GM23338 (cell line): ENCODE measurements around the gene CRYBG1. TPM values are rescaled to one million over a fixed set of nuclear protein-coding genes. Genes with fewer than 3 reads are reported as not detected.

Experiments used
- ATAC-seq: fragments of 200-7000 bp; cut with Tn5 transposase; 3 replicates; pipeline ENCODE4 v1.9.1; 2020
- DNase-seq: peaks from one replicate; pipeline ENCODE4 v3.0.0-alpha.2; 2015; ENCODE audit warnings: low spot score
- H2AFZ ChIP-seq: fragments of 200-600 bp; sonication (generic); 2 replicates; pipeline ENCODE4 v1.8.0; 2016; ENCODE audit warnings: antibody characterized with exemption, mild to moderate bottlenecking, moderate library complexity
- H3F3A ChIP-seq: fragments of 200-600 bp; sonication (generic); replicated peaks from 2 replicates; pipeline ENCODE4 v1.8.0; 2017; ENCODE audit warnings: antibody characterized with exemption, mixed run types, low read depth
- H3K27ac ChIP-seq: fragments of 200-600 bp; sonication (generic); 2 replicates; pipeline ENCODE4 v1.6.1; 2016; ENCODE audit warnings: low read depth
- H3K27me3 ChIP-seq: fragments of 200-600 bp; sonication (generic); 2 replicates; pipeline ENCODE4 v1.8.0; 2016; ENCODE audit warnings: mild to moderate bottlenecking, mixed run types, moderate library complexity; ENCODE audit not compliant: insufficient read depth
- H3K36me3 ChIP-seq: fragments of 200-600 bp; sonication (generic); 2 replicates; pipeline ENCODE4 v1.8.0; 2016; ENCODE audit warnings: mild to moderate bottlenecking; ENCODE audit not compliant: insufficient read depth
- H3K4me1 ChIP-seq: fragments of 200-600 bp; sonication (generic); 2 replicates; pipeline ENCODE4 v1.8.0; 2016; ENCODE audit warnings: mild to moderate bottlenecking, moderate library complexity; ENCODE audit not compliant: insufficient read depth
- H3K4me2 ChIP-seq: fragments of 200-600 bp; sonication (generic); 2 replicates; pipeline ENCODE4 v1.7.1; 2017; ENCODE audit warnings: mixed run types
- H3K4me3 ChIP-seq: fragments of 200-600 bp; sonication (generic); 2 replicates; pipeline ENCODE4 v1.6.1; 2016; ENCODE audit warnings: mixed run types
- H3K79me2 ChIP-seq: fragments of 200-600 bp; sonication (generic); replicated peaks from 2 replicates; pipeline ENCODE4 v1.8.0; 2017; ENCODE audit warnings: mild to moderate bottlenecking; ENCODE audit not compliant: insufficient read depth
- H3K9me2 ChIP-seq: fragments of 200-600 bp; sonication (generic); 2 replicates; pipeline ENCODE4 v1.8.0; 2017; ENCODE audit not compliant: insufficient read depth
- H4K20me1 ChIP-seq: fragments of 200-600 bp; sonication (generic); replicated peaks from 2 replicates; pipeline ENCODE4 v1.8.0; 2017; ENCODE audit warnings: mild to moderate bottlenecking; ENCODE audit not compliant: insufficient read depth
- H3K27ac Mint-ChIP-seq: 2 replicates; pipeline ENCODE4 v1.8.0; 2020; ENCODE audit warnings: inconsistent platforms, mild to moderate bottlenecking, moderate library complexity, mixed read lengths
- H3K27me3 Mint-ChIP-seq: 3 replicates; pipeline ENCODE4 v1.8.0; 2022; ENCODE audit warnings: low read depth, mild to moderate bottlenecking, moderate library complexity, mixed read lengths, inconsistent platforms; ENCODE audit not compliant: insufficient read depth, poor library complexity
- H3K36me3 Mint-ChIP-seq: 3 replicates; pipeline ENCODE4 v1.8.0; 2021; ENCODE audit warnings: low read depth, mild to moderate bottlenecking, inconsistent platforms, moderate library complexity, mixed read lengths
- H3K4me1 Mint-ChIP-seq: 3 replicates; pipeline ENCODE4 v1.8.0; 2020; ENCODE audit warnings: mild to moderate bottlenecking, inconsistent platforms, mixed read lengths
- H3K4me3 Mint-ChIP-seq: 3 replicates; pipeline ENCODE4 v1.8.0; 2021; ENCODE audit warnings: moderate library complexity, mild to moderate bottlenecking, inconsistent platforms, mixed read lengths
- H3K9me3 Mint-ChIP-seq: 3 replicates; pipeline ENCODE4 v1.8.0; 2020; ENCODE audit warnings: moderate library complexity, mild to moderate bottlenecking, inconsistent platforms, mixed read lengths
- CREB1 ChIP-seq: fragments of 250-450 bp; sonication (Bioruptor Pico); IDR thresholded peaks from 2 replicates; pipeline ENCODE4 v1.5.0; 2020; ENCODE audit warnings: low read depth, mild to moderate bottlenecking, moderate library complexity
- CTCF ChIP-seq, 2 experiments: fragments of 200-600 bp in 1 of 2; sonication (generic) in 1 of 2; conservative IDR thresholded peaks; 2 replicates each; pipeline versions ENCODE4 v1.5.1 to v1.6.1; 2016 to 2017; ENCODE audit warnings: antibody characterized with exemption in 2 of 2, low read depth in 2 of 2, mild to moderate bottlenecking in 2 of 2, moderate library complexity in 1 of 2
- EZH2 ChIP-seq: fragments of 200-600 bp; sonication (generic); IDR thresholded peaks from one replicate; pipeline ENCODE4 v1.8.0; 2017; ENCODE audit warnings: antibody characterized with exemption, mild to moderate bottlenecking, low read depth; ENCODE audit not compliant: unreplicated experiment
- EZH2phosphoT487 ChIP-seq: fragments of 200-600 bp; sonication (generic); IDR thresholded peaks from one replicate; pipeline ENCODE4 v1.8.1; 2018; ENCODE audit warnings: antibody characterized with exemption; ENCODE audit not compliant: unreplicated experiment
- JUNB ChIP-seq: IDR thresholded peaks from one replicate; pipeline ENCODE4 v1.6.1; 2016; ENCODE audit warnings: antibody characterized with exemption; ENCODE audit not compliant: unreplicated experiment
- NANOG ChIP-seq: IDR thresholded peaks from 2 replicates; pipeline ENCODE4 v1.6.1; 2016; ENCODE audit warnings: antibody characterized with exemption, borderline replicate concordance
- REST ChIP-seq: IDR thresholded peaks from one replicate; pipeline ENCODE4 v1.6.1; 2018; ENCODE audit warnings: antibody characterized with exemption; ENCODE audit not compliant: unreplicated experiment
- STAT1 ChIP-seq: IDR thresholded peaks from one replicate; pipeline ENCODE4 v1.6.1; 2016; ENCODE audit warnings: antibody characterized with exemption; ENCODE audit not compliant: unreplicated experiment
- ZNF114 ChIP-seq: fragments of 250-450 bp; sonication (Bioruptor Pico); IDR thresholded peaks from 2 replicates; pipeline ENCODE4 v1.5.0; 2020; ENCODE audit warnings: mild to moderate bottlenecking, moderate library complexity
- ZNF331 ChIP-seq: fragments of 250-450 bp; sonication (Bioruptor Pico); IDR thresholded peaks from 2 replicates; pipeline ENCODE4 v1.5.0; 2020; ENCODE audit warnings: low read depth, mild to moderate bottlenecking, moderate library complexity
- ZNF462 ChIP-seq: fragments of 250-450 bp; sonication (Bioruptor Pico); IDR thresholded peaks from 2 replicates; pipeline ENCODE4 v1.5.0; 2020; ENCODE audit warnings: mild to moderate bottlenecking, moderate library complexity
- polyA plus RNA-seq: library from polyadenylated mRNA; unstranded; fragments of >200 nt; fragmentation: Nextera tagmentation; extraction: Ambion mirVana; gene quantifications from 2 replicates; pipeline ENCODE4 v1.2.1, GENCODE V29; 2016
- total RNA-seq: library from RNA; depleted of rRNA; stranded (reverse); fragments of >200 nt; shearing (Covaris generic); gene quantifications from 2 replicates; pipeline ENCODE4 v1.2.3, GENCODE V29; 2014

Gene CRYBG1
- total and polyA plus RNA-seq, 2 experiments from 2014 or later = 3.7 to 17.2 TPM

- H3K4me3 ChIP-seq = no peak overlapping the region
- H3K4me1 Mint-ChIP-seq = no peaks in the 10 kb centered on the region
- ATAC-seq (no peak), DNase-seq (no peak)
- peaks cover 4% of the 10 kb centered on the region for H3K27me3 Mint-ChIP-seq
- no peak overlapping the region for H3K4me2 ChIP-seq
- no peak overlapping the region for H2AFZ ChIP-seq
- H3K4me3 Mint-ChIP-seq = no peak overlapping the region
- H3K79me2 ChIP-seq = no peaks in the 10 kb centered on the region
- H3K36me3 Mint-ChIP-seq = no peaks in the 10 kb centered on the region
- no peaks in the 10 kb centered on the region for H3K4me1 ChIP-seq
- H3K9me3 Mint-ChIP-seq = no peaks in the 10 kb centered on the region
- H3K27ac Mint-ChIP-seq = no peak overlapping the region
- H3K36me3 ChIP-seq = no peaks in the 10 kb centered on the region
- no peak overlapping the region for H3K27ac ChIP-seq
- H3K27me3 ChIP-seq = no peaks in the 10 kb centered on the region
- H3F3A ChIP-seq = no peaks in the 10 kb centered on the region
- no peaks in the 10 kb centered on the region for H3K9me2 ChIP-seq
- TF ChIP-seq STAT1 (no peak), JUNB (no peak)
- no peaks in the 10 kb centered on the region for H4K20me1 ChIP-seq
Observed at GRCh38 chr6:106347219-106347618, 13.3 kb upstream of the CRYBG1 start.

GRCh38 chr6:106356378-106356777 is 4.1 kb upstream of the CRYBG1 start:
- H3F3A ChIP-seq = no peaks in the 10 kb centered on the region
- ATAC-seq (no peak), DNase-seq (no peak)
- peaks cover 7% of the 10 kb centered on the region for H3K27me3 ChIP-seq
- Mint-ChIP-seq H3K4me1 (peaks cover 11% of the 10 kb centered on the region), H3K27me3 (peaks cover 6% of the 10 kb centered on the region), H3K36me3 (peaks cover 2% of the 10 kb centered on the region; the same call in 1 of the 3 replicates), H3K4me3 (no peak overlapping the region), H3K27ac (no peak overlapping the region), H3K9me3 (no peaks in the 10 kb centered on the region; the same call in 2 of the 3 replicates)
- no peak overlapping the region for H3K4me2 ChIP-seq
- no peaks in the 10 kb centered on the region for H3K36me3 ChIP-seq
- no peak overlapping the region for H2AFZ ChIP-seq
- peaks cover 1% of the 10 kb centered on the region; the same call in 1 of the 2 replicates for H3K4me1 ChIP-seq
- H4K20me1 ChIP-seq = no peaks in the 10 kb centered on the region
- no peaks in the 10 kb centered on the region for H3K79me2 ChIP-seq
- H3K4me3 ChIP-seq = no peak overlapping the region
- H3K9me2 ChIP-seq = no peaks in the 10 kb centered on the region; the same call in 1 of the 2 replicates
- no peak overlapping the region for H3K27ac ChIP-seq
- TF ChIP-seq CREB1 (CRISPR knock-in tag) (no peak), EZH2phosphoT487 (no peak), EZH2 (no peak), ZNF462 (CRISPR knock-in tag) (no peak), ZNF331 (CRISPR knock-in tag) (no peak), REST (no peak), NANOG (no peak), JUNB (no peak), ZNF114 (CRISPR knock-in tag) (no peak), STAT1 (no peak), CTCF (conservative IDR thresholded peaks at IDR 0.05; ENCODE audit: low read depth in 2 of 2) (no peak)
